ENCODE results near the gene AGBL4.

Gene AGBL4

DNA sequence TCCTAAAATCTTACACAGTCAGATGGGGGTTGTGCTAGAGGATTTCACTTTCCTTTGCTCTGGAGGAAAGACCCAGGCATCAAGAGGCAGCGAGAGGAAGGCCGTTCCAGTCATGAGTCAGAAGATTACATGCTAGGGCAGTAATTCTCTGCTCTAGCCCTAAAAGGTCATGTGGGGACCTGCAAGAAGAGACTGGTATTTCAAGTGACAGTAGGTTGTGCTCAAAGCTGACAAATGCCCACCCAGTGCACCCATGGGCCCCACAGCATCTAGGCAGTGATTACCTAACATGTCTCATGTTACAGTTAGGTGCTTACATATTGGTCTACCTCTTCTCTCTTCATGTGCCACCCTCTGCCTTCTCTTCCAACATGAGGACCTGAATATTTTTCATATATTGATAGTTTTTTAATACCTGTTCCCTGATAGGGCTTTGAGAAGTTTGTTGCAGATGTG is 1147.4 kb downstream of the AGBL4 start:
- peak; percentile 31 for DNase-seq

DNA sequence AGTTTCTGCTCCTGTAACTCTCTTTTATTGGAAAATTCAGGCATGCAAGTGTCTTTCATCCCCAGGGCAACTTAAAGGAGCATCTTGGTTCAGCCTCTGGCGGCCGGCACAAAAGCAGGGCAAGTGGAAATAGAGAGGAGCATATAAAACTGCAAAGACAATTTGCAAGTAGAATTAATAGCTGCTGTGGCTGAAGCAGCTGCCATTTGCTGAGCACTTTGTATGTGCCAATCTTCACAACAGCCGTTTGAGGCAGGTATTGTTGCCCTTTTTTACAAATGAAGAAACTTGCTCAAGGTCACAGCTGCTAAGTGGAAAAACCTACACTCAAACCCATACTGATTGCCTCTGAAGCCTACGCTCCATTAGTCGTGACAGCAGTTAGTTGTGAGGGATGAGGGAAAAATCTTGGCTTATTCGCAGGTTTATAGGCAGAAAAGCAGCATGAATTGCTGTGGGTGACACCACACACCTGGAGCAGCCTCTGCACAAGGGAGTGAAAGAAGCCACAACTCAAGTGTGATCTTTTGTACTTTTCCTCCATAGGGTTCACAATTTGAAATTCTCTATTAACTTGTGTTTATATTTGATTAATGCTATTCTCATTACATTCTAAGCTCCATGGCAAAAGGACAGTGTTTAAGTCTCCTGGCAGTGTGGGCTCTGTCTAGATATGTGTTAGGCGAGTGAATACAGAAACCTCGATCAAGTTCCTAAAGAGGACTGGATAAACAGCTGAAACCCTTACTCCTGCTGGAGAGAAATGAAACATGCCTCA is 1148.0 kb downstream of the AGBL4 start:
- DNase-seq: peak; percentile 21

DNA sequence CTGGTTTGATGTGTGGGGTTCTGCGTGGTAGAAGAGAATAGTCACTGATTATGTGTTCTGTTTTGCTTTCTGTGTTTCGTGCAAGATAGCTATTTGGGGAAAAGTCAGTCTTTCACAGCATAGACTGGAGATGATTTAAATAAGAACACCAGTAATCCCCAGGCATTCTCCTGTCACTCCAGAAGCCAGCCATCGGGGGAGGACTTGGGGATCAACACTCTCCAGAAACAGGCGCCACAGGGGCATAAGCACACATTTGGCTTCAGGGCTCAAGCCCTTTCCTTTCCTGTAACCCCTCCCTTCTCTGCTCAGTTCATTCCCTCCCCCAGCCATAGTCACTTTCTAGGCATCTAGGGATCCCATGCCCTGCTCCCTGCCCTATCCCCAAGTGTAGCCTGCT is 1149.8 kb downstream of the AGBL4 start:
- DNase-seq: no peak

DNA sequence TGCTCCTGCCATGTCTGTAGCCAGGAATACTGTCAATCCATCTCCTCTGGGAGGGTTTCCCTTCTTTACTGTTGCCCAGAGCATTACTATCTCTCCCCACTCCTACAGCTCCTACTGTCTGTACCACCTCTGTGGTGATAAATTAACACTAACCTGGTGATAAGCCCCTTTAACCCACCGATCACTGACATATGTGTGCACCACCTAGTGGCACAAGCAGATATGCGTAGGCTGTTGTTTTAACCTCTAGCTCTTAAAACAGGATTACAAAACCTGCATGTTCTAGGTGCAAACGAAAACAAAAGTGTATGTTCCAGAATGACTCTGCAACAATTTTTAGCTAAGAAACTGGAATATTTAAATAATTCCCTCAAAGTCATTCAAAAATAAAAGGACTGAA is 1153.2 kb downstream of the AGBL4 start:
- peak; percentile 0 for DNase-seq

DNA sequence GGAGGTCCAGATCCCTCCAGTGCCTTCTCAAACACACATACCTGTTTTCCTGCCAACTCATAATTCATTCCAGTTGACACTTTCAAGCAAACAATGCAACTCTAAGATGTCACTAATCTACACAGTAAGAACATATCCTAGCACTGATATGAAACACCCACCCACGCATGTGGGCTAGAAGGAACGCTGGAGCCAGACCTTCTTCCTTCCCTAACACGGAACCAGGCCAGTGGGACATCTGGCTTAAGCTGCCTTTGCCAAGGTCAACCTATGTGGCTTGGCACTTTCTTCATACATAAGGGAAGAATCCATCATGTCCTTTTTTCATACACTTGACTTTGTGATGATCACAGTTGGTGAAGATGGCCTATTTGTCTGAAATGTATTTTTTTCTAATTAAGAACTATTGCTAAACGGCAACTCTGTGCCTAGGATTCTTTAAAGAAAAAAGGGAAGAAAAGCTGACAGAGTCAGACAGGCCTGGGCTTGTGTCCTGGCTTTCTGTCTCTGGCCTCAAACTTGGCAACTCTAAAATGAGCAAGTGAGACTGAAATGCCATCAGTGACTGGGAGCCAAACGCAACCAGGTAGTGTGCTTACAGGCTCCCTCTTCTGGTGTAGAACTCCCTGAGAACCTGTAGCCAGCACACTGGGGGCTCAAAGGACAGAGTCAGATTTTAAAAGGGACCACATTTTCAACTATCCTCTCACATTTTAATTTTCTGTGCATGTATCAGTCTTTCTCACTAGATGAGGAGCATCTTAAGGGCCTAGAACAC is 1154.4 kb downstream of the AGBL4 start:
- no peak for DNase-seq

DNA sequence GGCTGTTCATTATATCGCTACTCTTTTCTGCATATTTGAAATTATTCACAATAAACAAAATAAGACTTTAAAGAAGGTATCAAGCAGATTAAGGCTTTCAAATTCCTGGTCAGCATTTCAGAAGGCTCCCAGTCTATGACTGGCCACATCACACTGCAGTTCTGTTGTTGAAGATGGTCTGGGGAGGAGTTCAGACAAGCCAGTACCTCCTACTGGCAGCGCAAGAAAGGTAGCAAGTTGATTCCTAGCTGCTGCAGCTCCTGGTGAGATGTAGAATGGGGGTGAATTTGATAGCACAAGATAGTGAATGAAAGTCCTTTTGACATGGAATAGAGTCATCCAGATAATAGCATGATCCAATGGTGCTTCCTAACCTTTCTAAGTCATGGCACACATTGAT is 1158.8 kb downstream of the AGBL4 start:
- DNase-seq: no peak

DNA sequence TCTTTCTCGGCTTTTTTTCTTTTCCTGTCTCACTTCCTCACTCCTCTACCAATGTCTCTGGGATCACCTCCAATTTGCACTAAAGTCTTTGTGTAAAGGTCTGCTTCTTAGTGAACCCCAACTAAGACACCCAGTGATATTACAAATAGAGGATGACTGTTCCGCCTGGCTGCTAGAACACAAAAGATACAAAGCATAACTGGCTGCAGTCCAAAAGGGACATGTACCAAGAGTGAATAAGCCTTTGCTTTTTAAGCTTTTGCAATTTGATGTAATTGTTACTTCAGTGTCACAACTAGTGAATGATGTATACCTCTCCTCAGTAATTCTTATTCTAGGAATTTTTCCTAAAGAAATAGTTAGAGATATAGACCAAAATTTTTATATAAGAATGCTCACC is 1164.3 kb downstream of the AGBL4 start:
- DNase-seq: peak; percentile 1

DNA sequence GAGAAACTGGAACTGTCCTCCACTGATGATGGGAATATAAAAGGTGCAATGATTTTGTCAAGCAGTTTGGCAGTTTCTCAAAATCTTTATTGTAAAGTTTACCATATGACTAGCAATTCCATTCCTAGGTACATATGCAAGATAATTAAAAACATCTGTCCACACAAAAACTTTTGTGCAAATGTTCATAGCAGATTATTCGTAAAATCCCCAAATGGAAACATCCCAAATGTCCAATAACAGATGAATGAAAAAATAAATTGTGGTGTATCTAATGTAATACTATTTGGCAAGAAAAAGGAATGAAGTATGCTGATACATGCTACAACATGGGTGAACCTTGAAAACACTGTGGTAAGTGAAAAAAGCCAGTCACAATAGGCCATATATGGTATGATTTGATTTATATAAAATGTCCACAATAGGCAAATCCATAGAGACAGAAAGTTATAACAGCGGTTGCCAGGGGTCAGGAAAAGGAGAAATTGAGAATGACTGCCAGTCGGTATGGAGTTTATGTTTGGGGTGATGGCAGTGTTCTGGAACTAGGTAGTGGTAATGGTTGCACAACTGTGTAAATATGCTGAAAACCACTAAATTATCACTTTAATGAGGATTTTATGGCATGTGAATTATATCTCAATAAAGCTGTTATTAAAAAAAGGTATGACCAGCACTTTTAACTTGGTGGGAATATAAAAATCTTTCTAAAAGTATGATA is 1165.4 kb downstream of the AGBL4 start:
- no peak for DNase-seq

DNA sequence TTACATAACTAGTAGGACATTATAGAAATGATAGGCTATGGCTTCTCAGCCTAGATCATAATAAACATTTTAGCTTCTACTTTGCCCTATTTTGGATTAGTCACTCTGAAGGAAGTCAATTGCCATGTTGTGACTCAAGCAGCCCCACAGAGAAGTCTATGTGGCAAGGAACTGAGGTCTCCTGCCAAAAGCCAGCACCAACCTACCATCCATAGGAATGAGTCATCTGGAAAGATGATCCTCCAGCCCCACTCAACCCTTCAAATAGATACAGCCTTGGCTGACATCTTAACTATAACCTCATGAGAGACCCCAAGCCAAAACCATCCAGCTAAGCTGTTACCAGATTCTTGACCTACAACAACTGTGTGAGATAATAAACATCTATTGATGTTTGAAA is 1170.7 kb downstream of the AGBL4 start:
- DNase-seq: no peak

DNA sequence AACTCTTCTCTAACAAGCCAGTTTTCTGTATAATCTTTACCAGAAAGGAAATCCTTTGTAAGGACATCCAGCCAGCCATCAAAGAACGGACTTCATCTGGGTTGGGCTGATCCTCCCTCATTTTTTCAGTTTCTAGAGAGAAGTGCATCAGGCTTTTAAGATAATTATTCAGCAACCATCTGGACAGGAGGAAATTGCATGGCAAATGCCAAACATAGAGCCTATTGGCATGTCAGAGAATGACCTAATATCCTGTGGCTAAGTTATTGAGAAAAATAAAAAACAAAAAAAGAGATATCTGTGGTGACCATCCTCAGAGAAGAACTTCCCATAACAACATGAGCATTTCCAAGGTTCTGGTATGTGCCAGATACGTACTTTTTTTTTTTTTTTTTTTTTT is 1172.1 kb downstream of the AGBL4 start:
- no peak for DNase-seq

DNA sequence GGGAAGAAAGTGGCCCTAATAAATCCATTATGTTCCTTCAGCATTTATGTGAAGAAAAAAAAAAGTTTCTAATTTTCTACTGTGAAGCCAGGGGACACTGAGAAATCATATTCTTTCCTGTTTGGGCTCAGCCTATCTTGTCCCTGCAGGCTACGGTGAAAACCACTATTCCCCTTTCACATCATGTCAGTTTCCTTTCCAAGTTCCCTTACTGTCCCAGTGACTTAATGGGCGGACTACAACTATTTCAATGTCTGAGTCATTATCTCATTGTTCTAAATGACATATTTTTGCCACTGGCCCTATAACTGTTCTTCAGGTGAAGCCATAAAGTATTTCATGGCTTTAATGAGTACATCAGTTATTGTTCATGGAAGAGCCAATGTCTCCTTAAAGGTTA is 1175.7 kb downstream of the AGBL4 start:
- DNase-seq: no peak

DNA sequence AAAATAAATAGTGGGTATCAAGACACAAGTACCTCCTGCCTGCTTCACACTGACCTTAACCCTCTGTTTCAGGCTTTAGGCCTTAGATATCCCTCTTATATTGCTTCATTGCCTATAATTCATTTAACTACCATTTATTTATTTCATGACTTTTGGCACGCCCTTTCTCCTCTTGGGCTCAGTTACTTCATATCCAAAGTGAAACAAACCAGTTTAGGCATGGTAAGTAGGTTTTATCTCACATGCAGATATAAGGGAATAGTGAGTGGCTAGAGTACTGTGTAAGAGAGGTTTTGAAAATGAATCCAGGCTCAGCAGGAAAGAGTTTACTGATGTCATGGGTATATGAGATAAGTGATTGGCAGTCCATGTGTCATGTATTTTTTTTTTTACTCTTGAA is 1177.3 kb downstream of the AGBL4 start:
- DNase-seq: no peak

DNA sequence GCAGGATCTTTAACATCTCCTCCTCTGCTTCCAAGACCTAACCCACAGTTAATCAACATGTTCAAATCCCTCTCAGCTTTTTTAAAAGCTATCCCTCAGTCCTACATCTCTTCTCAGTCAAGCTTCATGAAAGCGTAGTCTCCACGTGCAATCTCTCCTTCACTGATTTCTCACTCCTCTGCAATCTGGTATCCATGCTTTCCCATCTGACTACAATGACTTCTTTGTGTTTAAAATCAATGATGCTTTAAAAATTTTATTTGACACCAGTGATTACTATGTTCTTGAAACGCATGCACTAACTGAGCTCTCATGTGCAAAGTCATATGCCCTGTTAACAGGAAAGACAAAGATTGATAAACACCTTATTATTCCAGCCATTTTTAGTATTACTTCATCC is 1179.6 kb downstream of the AGBL4 start:
- no peak for DNase-seq

DNA sequence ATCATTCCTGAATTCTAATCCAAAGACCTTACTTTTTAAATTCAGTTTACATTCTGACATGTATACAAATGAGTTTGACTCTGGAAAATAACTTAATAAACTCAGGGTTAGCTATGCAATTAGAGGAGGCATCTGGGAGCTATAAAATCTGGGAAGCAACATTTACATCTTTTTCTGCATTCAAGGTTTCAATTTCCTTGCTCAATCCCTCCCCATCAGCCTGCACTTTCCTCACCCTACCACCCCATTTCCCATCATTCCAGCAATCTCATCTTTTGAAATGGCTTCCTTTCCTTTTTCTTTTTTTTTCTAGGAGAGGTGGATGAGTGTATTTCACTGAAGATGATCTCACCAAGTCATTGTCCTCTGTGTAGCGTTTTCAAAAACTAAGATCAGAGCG is 1181.8 kb downstream of the AGBL4 start:
- DNase-seq: no peak

DNA sequence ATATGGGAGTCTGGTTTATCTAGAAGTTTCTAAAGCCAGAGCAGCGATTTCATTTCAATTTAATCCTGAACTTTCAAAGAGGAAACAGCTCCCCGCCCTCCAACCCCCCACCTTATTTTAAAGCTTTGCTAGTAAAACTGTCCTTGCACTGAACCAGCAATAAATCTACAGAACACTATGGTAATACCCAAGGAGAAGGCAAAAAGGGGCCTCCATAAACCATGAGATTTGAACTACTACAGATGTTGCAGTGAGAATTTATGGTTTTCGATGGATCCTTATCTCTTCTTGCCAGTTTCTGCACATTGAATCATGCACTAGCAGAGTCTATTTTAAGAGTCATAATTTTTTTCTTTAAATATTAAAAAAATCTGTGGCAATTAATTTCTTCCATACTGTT is 1182.3 kb downstream of the AGBL4 start:
- DNase-seq: no peak

DNA sequence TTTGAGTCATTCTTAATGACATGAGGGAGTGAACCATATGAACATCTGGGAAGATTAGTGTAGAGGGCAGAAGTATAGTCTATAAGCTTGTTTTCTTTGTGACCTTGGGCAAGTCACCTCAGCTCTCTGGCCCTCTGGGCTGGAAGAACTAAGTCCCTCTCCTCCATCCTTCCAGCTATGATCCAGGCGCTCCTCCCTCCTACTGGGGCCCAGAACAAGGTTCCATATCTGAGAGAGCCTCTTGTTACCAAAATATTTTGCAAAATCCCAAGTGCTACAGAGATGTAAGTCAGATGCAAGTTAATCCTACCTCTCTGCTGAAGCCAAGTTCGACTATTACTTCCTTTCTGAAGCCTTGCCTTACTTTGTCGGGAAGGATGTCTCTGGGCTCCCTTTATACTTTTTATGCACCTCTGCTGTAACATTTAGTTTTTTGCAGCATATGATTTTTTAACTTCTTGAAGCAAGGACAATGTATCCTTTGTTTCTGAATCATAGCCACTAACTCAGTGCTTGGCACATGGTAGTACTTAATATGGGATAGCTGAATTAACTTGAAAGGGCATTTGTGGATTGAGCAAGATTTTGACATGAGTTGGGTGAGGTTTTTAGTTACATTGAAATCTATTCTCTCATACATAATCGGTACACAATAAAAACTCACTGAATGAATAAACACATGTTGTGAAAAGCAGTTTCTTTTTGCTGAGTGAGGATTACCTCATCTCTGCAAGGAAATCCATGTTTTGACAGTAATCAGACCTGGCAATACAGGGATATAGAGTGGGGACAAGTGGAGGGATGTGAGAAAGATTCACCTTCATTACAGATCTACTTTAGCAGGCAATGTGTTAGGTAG is 1192.4 kb downstream of the AGBL4 start:
- no peak for DNase-seq

DNA sequence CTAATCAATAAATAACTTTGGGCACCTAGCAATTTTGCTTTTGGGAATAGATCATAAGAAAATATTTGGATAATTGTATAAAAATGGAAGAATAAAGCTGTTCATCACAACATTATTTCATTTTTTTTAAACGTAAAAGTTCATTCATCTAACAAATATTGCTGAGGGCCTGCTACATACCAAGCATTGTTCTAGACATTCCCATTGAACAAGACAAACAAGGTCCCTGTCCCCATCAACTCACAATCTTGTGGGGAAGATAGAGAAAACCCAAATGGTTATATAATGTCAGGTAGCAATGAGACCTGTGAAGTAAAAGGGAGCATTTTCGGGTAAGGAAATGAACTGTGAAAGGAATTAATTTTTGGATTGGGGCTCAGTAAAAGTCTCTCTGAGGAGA is 1193.0 kb downstream of the AGBL4 start:
- DNase-seq: no peak

DNA sequence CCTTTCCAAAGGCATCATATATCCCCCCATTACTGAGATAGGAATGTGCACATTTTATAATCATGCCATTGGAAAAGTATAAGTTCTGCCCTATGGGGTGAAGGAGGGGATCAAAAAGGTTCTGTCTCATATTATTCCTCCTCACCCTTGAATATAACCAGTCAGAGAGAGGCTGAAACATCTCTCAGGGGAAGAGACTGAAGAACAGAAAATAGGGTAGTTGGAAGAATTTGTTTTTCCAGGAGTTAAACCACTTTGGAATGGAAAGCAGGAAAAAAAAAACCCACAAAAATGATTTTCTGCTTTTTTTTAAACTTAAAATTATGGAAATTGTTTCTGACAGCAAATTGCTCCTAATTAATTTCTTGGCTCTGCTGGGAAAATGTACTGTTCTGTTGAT is 1194.3 kb downstream of the AGBL4 start:
- no peak for DNase-seq

DNA sequence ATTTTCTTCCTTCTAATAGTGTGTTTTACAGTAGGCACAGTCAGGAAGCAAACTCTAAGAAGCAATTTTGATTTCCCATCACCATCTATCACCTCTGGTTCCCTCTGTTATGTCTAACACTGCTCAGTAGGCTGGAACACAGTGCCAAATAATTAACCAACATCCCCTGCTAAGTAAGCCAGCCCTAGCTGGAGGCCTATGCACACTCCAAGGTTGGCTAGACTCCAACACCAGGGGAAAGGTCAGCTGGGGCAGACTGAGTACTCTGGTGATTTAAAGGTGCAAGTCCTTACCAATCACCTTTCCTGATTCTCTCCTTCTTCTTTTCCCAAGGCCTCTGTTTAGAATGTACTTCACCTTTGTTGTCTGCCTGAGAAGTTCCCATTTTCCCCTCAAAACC is 1200.6 kb downstream of the AGBL4 start:
- DNase-seq: no peak

DNA sequence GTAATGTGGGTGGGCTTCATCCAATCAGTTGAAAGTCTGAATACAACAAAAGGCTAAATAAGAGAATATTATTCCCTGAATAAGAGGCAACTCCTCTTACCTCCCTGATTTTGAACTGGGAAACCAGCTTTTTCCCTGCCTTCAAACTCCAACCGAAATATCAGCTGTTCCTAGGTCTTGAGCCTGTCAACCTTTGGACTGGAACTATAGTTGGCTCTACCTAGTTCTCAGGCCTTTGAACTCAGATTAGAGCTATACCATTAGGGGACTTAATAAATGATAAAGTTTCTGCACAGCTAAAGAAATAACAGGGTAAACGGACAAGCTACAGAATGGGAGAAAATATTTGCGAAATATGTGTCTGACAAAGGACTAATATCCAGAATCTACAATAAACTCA is 1203.3 kb downstream of the AGBL4 start:
- no peak for DNase-seq

DNA sequence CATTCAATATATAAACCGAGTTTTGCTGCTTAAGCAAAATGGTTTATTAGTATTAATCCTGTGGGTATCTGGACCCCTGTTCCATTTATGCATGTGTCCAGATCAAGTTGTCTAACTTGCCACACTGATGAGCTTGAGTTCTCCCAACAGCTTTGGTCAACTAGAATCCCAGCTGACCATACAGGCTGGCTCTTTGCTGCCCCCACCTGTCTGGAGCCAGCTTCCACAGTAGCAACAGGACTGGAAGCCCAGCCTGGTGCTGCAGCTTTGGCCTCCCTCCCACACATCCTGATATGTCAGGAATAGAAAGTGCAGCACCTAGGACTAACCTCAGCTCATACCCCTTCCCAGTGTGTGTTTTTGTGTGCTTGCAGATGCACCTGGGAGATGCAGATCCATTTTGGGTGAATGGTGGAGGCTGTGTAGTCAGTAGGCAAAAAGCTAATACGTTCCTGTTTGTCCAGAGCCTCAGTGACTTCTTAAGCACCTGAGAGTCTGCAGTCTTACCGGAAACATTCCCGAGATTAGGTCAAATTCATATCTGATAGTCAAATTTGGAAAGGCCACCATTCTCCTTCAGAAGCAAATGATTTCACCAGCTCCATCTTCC is 1206.1 kb downstream of the AGBL4 start:
- no peak for DNase-seq

DNA sequence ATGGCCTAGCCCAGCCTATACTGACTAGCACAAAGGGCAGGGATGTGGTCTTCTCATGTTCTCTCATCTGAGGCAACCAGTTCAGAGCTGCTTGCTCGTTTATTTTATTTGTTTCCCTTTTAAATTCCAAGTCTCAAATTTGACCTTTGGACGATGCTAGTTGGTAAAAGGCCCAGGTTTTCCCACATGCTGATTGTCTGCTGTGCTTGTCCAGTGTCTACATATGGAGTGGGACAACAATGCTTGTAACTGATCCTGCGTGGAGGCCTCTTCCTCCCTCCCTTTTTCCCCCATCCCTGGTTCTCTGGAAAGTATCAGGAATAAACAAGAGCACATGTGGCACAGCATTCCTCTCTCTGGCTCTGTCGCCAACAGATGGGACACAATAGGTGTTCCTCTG is 1213.0 kb downstream of the AGBL4 start:
- no peak for DNase-seq
